Astrocyte of the cerebellum (primary cell): ENCODE data around the gene LSMEM2.

Experiments
- DNase-seq: peaks from one replicate; pipeline ENCODE4 v3.0.0-alpha.2; 2011; ENCODE audit warnings: low read depth
- H3K4me3 ChIP-seq: 2 replicates; pipeline ENCODE4 v1.5.1; 2011; ENCODE audit warnings: mild to moderate bottlenecking, low read depth, low read length, moderate library complexity
- CTCF ChIP-seq: IDR thresholded peaks from 2 replicates; pipeline ENCODE4 v1.5.1; 2012; ENCODE audit warnings: low read length, low read depth, moderate library complexity, mild to moderate bottlenecking; ENCODE audit errors: missing control alignments
- in situ Hi-C: cut with HindIII; loops from 2 replicates; pipeline ENCODE4 v1.10.0; 2017; ENCODE audit warnings: low sequenced_read_pairs

Gene LSMEM2

GRCh38 chr3:50297896-50298725 lies 19.2 kb downstream of the LSMEM2 start:
- in situ Hi-C loops, result no loop called here
- TF ChIP-seq CTCF, result peak; percentile 31
- DNase-seq, result no peak
- H3K4me3 ChIP-seq, result peak overlapping the region; percentile 79

- in situ Hi-C loops, result no loop called here
- DNase-seq, result peak; percentile 99
- no peak for TF ChIP-seq CTCF
- H3K4me3 ChIP-seq, result peak within 1 kb of the TSS; percentile 79
Measured at GRCh38 chr3:50298836-50299637, 20.1 kb downstream of the LSMEM2 start, which contains the start of the genes HYAL3 and NAA80. Gene HYAL3, minus strand, starts transcription at chr3:50299405. Its CDS starts 3,803 bp downstream, at chr3:50295602. Gene NAA80, minus strand, starts transcription at chr3:50299405. Its CDS starts 1,942 bp downstream, at chr3:50297463.

GRCh38 chr3:50299638-50299928 lies 20.7 kb downstream of the LSMEM2 start:
- in situ Hi-C loops, result no loop called here
- H3K4me3 ChIP-seq, result peak overlapping the region; percentile 79
- TF ChIP-seq CTCF, result no peak
- DNase-seq, result no peak

- H3K4me3 ChIP-seq, result peak overlapping the region; percentile 79
- in situ Hi-C loops, result no loop called here
- no peak for TF ChIP-seq CTCF
- DNase-seq, result no peak
Measured at GRCh38 chr3:50299929-50300680, 21.2 kb downstream of the LSMEM2 start.

GRCh38 chr3:50300681-50301254 lies 21.9 kb downstream of the LSMEM2 start:
- no peak overlapping the region for H3K4me3 ChIP-seq
- no peak for DNase-seq
- in situ Hi-C loops, result no loop called here
- no peak for TF ChIP-seq CTCF
